PC-9 (cell line): ENCODE data around the gene VTN.

Experiments
- EZH2 ChIP-seq: fragments of 200-600 bp; sonication (generic); IDR thresholded peaks from 2 replicates; pipeline ENCODE4 v1.8.0; 2017; ENCODE audit warnings: antibody characterized with exemption, low read depth
- TF ChIP-seq, protein P1 (sequence below): fragments of 200-600 bp; sonication (generic); conservative IDR thresholded peaks from 2 replicates; pipeline ENCODE4 v1.6.1; 2017; ENCODE audit warnings: mixed run types, antibody characterized with exemption, mild to moderate bottlenecking, moderate library complexity

DNA sequence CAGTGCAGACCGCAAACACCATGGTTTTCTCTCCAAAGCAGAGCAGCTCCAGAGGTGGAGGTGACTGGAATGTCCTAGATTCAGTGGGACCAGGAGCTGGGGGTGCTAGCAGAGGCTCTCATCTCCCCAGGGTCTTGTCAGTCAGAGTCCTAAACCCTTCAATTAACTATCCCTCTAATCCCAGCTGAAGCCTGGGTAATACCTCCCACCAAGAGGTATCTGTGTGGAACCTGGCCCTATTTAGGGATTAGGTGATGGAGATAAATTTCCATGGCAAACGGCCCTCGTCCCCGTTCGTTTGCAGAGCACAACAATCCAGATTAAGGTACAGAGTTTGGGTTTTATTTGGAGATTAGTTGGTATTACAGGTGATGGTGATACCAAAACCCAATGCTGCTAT, 6.9 kb downstream of the VTN start:
- TF ChIP-seq, protein P1, sequence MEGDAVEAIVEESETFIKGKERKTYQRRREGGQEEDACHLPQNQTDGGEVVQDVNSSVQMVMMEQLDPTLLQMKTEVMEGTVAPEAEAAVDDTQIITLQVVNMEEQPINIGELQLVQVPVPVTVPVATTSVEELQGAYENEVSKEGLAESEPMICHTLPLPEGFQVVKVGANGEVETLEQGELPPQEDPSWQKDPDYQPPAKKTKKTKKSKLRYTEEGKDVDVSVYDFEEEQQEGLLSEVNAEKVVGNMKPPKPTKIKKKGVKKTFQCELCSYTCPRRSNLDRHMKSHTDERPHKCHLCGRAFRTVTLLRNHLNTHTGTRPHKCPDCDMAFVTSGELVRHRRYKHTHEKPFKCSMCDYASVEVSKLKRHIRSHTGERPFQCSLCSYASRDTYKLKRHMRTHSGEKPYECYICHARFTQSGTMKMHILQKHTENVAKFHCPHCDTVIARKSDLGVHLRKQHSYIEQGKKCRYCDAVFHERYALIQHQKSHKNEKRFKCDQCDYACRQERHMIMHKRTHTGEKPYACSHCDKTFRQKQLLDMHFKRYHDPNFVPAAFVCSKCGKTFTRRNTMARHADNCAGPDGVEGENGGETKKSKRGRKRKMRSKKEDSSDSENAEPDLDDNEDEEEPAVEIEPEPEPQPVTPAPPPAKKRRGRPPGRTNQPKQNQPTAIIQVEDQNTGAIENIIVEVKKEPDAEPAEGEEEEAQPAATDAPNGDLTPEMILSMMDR: no peak
- TF ChIP-seq EZH2: no peak
